C4-2B (cell line): ENCODE measurements around the gene GRAP2.

Source experiments
- H3K27ac ChIP-seq: fragments of 450-650 bp; 2 replicates; pipeline ENCODE4 v1.5.1; 2017
- ZFX ChIP-seq: fragments of 450-650 bp; IDR thresholded peaks from 2 replicates; pipeline ENCODE4 v1.6.1; 2017
- TF ChIP-seq, protein P1 (sequence below): fragments of 450-650 bp; conservative IDR thresholded peaks from 2 replicates; pipeline ENCODE4 v1.5.1; 2017; ENCODE audit warnings: mild to moderate bottlenecking

Gene GRAP2

DNA sequence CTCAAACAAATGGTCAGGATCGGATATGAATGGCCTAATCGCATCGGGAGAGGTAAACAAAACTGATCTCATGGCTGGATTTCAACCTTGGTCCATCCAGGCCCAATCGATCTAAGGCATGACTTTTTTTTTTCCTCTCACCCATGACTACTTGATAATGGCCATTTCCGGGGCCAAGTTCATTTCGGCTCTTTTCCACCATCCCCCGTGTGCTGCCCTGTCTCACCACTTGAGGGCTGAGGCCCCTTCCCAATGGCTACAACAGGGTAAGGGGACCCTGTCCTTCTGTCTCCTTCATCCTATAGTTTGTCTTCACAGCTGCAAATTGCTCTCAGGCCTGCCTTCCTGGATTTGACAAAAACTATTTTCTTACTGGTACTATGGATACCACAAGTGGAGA, 26.7 kb downstream of the GRAP2 start:
- no peak overlapping the region for H3K27ac ChIP-seq
- TF ChIP-seq, protein P1, sequence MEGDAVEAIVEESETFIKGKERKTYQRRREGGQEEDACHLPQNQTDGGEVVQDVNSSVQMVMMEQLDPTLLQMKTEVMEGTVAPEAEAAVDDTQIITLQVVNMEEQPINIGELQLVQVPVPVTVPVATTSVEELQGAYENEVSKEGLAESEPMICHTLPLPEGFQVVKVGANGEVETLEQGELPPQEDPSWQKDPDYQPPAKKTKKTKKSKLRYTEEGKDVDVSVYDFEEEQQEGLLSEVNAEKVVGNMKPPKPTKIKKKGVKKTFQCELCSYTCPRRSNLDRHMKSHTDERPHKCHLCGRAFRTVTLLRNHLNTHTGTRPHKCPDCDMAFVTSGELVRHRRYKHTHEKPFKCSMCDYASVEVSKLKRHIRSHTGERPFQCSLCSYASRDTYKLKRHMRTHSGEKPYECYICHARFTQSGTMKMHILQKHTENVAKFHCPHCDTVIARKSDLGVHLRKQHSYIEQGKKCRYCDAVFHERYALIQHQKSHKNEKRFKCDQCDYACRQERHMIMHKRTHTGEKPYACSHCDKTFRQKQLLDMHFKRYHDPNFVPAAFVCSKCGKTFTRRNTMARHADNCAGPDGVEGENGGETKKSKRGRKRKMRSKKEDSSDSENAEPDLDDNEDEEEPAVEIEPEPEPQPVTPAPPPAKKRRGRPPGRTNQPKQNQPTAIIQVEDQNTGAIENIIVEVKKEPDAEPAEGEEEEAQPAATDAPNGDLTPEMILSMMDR, result no peak; the same call in 1 of the 2 replicates
- TF ChIP-seq ZFX, result no peak

DNA sequence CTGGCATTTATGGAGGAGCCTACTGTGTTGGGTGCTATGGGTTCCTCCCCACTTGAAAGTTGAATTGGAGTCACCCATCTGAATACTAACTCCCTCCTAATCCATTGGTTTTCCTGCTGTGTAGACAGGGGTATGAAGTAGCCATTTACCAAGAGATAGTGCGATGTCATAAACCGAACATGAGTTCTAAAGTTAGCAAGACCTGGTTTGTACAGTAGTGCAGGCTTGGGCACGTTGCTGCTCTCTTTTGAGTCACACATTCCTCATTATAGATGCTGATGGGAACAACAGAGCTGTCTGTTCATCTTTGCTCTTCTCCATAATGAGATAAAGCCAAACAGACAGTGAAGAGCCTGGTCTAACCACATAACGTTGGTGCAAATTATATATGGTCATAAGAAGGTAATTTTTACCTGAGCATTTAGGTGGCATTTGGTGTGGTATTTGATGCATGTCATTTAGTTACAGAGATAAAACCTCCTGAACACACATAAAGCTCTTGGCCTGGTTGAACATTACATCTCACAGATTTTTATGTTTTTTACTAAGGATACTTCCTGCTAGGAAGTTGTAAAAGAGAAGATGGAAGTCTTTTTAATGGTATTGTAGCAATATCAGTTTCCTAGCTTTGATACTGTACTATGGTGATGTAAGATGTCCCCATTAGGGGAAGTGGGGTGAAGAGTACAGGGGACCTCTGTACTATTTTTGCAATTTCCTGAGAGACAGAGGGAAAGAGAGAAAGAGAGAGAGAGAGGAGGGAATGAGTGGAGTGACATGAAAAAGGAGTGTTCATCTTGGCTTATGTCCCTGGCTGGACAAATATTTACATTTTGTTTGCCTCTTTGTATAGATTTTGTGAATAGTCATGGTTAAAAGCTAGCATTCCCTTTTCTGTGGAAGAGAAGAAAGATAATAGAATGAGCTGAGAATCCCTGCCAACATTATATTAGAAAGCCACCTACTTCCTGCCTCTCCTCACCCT, 27.9 kb downstream of the GRAP2 start:
- TF ChIP-seq ZFX, result no peak
- TF ChIP-seq, protein P1, result no peak
- H3K27ac ChIP-seq, result no peak overlapping the region

DNA sequence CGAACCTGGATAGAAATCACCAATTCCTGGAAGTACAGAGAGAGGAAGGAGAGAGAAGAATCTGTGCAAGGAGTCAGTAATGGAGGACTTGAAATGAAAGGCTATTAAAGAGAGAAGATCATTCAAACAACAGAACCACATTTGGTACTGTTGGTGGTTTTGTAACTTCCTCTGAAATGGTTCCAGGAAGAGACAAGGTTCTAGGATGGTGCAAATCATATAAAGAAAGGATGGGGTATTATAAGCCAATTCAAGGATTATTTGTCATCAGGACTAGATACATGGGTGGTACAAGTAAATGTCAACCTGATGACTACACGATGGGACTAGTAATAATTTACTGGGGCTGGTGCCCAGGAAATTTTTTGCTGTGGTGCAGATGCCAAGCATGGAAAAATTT, 30.4 kb downstream of the GRAP2 start:
- TF ChIP-seq, protein P1, result no peak
- no peak for TF ChIP-seq ZFX
- H3K27ac ChIP-seq, result no peak overlapping the region

DNA sequence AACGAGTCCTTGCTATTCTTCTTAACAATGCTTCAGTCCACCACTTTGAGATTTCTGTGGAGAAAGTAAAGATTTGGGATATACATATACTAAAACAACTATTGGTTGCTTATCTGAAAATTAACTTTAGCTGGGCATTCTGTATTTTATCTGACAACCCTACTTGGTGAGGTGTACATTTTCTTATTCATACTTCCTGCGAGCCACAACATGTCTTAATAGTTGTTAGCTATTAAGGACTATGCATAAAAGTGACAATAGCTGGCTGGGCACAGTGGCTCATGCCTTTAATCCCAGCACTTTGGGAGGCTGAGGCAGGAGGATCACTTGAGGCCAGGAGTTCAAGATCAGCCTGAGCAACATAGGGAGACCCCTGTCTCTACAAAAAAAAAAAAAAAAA, 31.3 kb downstream of the GRAP2 start:
- no peak overlapping the region for H3K27ac ChIP-seq
- TF ChIP-seq, protein P1, result no peak
- TF ChIP-seq ZFX, result no peak

DNA sequence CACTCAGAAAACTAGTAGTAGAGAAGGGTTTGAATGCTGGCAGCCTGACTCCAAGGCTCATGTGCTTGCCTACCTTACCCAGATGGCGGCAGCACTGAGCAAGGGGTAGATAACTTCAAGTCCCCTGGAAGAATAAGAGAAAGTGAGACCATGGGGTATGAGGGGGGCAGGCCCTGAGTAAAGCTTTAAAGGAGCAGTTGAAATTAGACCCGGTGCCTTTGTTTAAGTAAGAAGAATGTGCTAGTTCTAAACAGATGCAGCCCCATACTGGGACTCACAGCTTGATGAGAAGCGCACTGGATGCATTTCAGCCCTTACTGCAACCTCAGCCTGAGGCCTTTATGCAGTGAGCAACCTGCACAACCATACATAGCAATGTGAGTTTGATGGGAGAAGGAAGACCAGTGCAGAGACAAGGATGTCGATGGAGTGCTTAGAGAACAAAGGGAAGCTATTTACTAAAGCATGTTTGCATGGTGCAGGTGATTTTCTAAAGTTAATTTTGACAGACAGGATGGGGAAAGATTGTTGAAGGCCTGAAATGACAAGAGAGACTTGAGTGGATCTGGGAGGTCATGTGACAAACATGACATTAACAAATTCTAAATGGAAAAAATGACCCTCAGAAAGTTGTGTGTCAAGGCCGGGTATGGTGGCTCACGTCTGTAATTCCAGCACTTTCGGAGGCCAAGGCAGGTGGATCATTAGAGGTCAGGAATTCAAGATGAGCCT, 32.2 kb downstream of the GRAP2 start:
- H3K27ac ChIP-seq, result no peak overlapping the region
- TF ChIP-seq ZFX, result no peak
- TF ChIP-seq, protein P1, result peak; percentile 83

DNA sequence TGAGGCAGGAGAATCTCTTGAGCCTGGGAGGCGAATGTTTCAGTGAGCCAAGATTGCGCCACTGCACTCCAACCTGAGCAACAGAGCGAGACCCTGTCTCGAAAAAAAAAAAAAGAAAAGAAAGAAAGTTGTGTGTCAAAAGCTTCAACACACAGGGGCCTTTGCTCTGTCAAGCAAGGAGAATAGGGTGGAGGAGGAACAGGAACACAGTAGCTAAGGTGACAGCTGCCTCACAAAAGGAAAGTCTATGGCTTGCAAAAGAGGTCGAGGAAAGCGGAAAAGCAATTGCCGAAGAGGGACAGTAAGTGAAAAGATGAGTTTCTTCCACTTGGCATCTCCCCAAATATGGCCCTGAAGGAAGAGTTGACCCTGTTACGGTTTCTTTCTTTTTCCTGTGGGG, 32.9 kb downstream of the GRAP2 start:
- no peak for TF ChIP-seq ZFX
- TF ChIP-seq, protein P1, result no peak
- H3K27ac ChIP-seq, result no peak overlapping the region

DNA sequence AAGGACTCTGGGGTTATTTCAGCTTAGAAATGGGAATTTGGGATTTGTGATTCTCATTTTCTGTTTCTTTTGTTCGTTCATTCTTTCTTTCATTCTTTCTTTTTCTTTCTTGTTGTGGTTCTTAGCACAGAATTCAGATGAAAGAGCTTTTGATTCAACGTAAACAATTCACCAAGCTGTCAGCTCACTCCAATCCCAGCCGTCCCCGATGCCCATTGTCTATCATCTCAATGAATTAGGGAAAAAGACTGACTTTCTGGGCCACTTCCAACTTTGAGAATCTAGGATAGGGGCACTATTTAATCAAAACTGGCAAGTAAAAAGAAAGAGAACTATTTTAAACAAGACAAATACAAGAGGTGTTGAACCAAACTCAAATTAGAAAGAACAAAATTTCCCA, 34.2 kb downstream of the GRAP2 start:
- TF ChIP-seq ZFX, result no peak
- TF ChIP-seq, protein P1, result no peak
- H3K27ac ChIP-seq, result no peak overlapping the region
